Psoas muscle (tissue), 8 donors: ENCODE measurements around the gene KATNB1. TPM values are rescaled to one million over a fixed set of nuclear protein-coding genes. Genes with fewer than 3 reads are reported as not detected.

Source experiments
- ATAC-seq, 4 donors: fragments of 200-7000 bp; cut with Tn5 transposase; one replicate each; pipeline ENCODE4 v1.9.1; 2020; ENCODE audit warnings: moderate library complexity in 3 of 4, mild to moderate bottlenecking in 2 of 4
- DNase-seq, 2 donors: peaks; one replicate each; pipeline ENCODE4 v3.0.0-alpha.2; 2020
- H3K27ac ChIP-seq: fragments of 200-600 bp; one replicate; pipeline ENCODE4 v1.8.0; 2022
- H3K27me3 ChIP-seq, 3 donors: fragments of 200-600 bp in 1 of 3; one replicate each; pipeline versions ENCODE4 v1.6.1 to v1.8.0; 2013 to 2022; ENCODE audit warnings: low read length in 2 of 3, mild to moderate bottlenecking in 2 of 3, moderate library complexity in 1 of 3; ENCODE audit not compliant: insufficient read depth in 3 of 3
- H3K36me3 ChIP-seq, 2 donors: fragments of 200-600 bp in 1 of 2; one replicate each; pipeline versions ENCODE4 v1.6.1 to v1.8.0; 2013 to 2022; ENCODE audit warnings: low read depth in 1 of 2, mild to moderate bottlenecking in 1 of 2, moderate library complexity in 1 of 2; ENCODE audit not compliant: insufficient read depth in 1 of 2
- H3K4me1 ChIP-seq: fragments of 200-600 bp; one replicate; pipeline ENCODE4 v1.8.0; 2022
- H3K4me3 ChIP-seq: fragments of 200-600 bp; one replicate; pipeline ENCODE4 v1.8.0; 2022; ENCODE audit warnings: mild to moderate bottlenecking
- H3K9me3 ChIP-seq: fragments of 200-600 bp; one replicate; pipeline ENCODE4 v1.8.0; 2022
- CTCF ChIP-seq: fragments of 200-600 bp; IDR thresholded peaks from one replicate; pipeline ENCODE4 v1.8.0; 2022; ENCODE audit warnings: antibody characterized with exemption
- WGBS, 3 donors: extraction: QIAGEN DNeasy Blood & Tissue Kit; methylation state at CpG; one replicate each; pipeline versions ENCODE4 v1.1.6 to v1.1.7; 2013; 5-methylcytosine and 5-hydroxymethylcytosine counted together
- intact Hi-C, 2 donors: fragments of 100-400 bp; cut with DNase I; formaldehyde crosslinking; loops; one replicate each; pipeline versions ENCODE4 v1.11.0 to v1.14.2; 2022
- polyA plus RNA-seq, 3 donors: library from polyadenylated mRNA; stranded (reverse); fragments of 200-250 nt; gene quantifications; one replicate each; pipeline ENCODE4 v1.2.3, GENCODE V29; 2013
- total RNA-seq, 4 donors: library from RNA; stranded (reverse); fragmentation: NEBNext Ultra II Directional in 2 of 4; extraction: Animal tissue kit (Norgen Biotek cat#: 25700) in 2 of 4; gene quantifications; one replicate each; pipeline versions ENCODE4 v1.2.1 to v1.2.4, GENCODE V29; 2021 to 2023
- donor health status: healthy with polysubstance abuse.
- donor health status: DM: no; HTN: no; CAD: no; lungs with moderate emphysema.
- donor health status: Bipolar disorder and iron deficiency.
- donor health status: healthy.
- donor health status: DM: yes; HTN: yes; CAD: no.
- donor health status: DM: no; HTN: no; CAD: no.
- donor health status: DM: no; HTN: no; CAD: no.
- donor health status: DM: yes; HTN: yes; CAD: no.

Gene KATNB1
- total and polyA plus RNA-seq, 7 donors, result 6.3 to 15.6 (median 9.2) TPM

DNA sequence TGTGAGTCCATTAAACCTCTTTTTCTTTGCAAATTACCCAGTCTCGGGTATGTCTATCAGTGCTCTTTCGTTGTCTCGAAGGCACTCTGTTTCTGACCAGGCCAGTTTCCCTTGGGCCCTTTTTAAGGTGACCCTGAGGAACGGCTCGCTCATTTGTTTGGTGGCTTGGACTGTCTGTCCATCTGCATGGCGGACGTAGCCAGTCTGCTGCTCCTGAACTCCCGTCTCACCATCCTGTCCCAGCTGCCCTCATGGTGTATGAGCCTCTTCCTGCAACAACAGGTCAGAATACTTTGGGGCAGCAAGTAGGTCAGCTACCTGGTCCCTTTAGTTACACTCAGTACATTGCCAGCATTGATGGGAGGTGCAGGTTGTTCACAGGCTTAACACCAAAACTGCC, 22.0 kb upstream of the KATNB1 start:
- H3K27me3 ChIP-seq, result peaks cover 0 to 4% (median 0%) of the 10 kb centered on the region in 3 donors
- H3K4me1 ChIP-seq, result no peaks in the 10 kb centered on the region
- H3K27ac ChIP-seq, result no peak overlapping the region
- H3K36me3 ChIP-seq, result no peaks in the 10 kb centered on the region
- WGBS, 3 donors, result 75 to 92% (median 89%) methylated on average over 8 of the region's 8 CpGs
- no peak for TF ChIP-seq CTCF
- ATAC-seq (no peak), DNase-seq (no peak)
- intact Hi-C loops, result no loop called here
- no peak overlapping the region for H3K4me3 ChIP-seq
- H3K9me3 ChIP-seq, result no peaks in the 10 kb centered on the region

GRCh38 chr16:57714047-57714446, 21.5 kb upstream of the KATNB1 start:
- Histone ChIP-seq H3K27ac (no peak overlapping the region), H3K4me1 (no peaks in the 10 kb centered on the region), H3K4me3 (no peak overlapping the region), H3K36me3 (no peaks in the 10 kb centered on the region), H3K9me3 (no peaks in the 10 kb centered on the region), H3K27me3 (peaks cover 0 to 4% (median 0%) of the 10 kb centered on the region in 3 donors)
- no peak for TF ChIP-seq CTCF
- no peak for ATAC-seq
- DNase-seq, result no peak
- WGBS, 3 donors, result 83 to 91% (median 90%) methylated on average over 6 of the region's 6 CpGs
- intact Hi-C loops, result no loop called here

DNA sequence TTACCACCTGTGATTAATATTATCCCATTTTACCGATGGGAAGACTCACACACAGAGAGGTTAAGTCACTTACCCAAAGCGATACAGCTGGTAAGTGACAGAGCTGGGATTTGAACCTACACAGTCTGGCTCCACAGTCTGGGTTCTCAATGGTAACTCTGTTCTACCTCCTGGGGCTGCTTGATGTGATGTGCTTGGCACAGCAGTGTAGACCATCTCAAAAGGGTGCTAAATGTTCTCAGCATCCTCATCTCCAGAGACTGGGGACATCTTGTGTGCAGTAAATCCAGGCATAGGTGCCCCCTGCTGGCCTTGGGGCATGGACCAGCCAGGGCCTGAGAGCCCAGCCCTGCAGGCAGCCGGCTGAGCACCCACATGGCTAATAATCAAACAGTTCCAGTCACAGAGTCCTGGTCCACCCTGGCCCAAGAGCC, 15.4 kb upstream of the KATNB1 start:
- peak; percentile 36 for TF ChIP-seq CTCF
- ATAC-seq (peak in 2 of 4 donors; percentile 46 to 48), DNase-seq (no peak)
- intact Hi-C loops, result loop anchor here in 1 of 2 donors (5.0 kb wide), 1 partner anchor 128 kb away; no protein-coding TSS in a partner anchor
- Histone ChIP-seq H3K4me1 (no peaks in the 10 kb centered on the region), H3K4me3 (no peak overlapping the region), H3K27me3 (no peaks in the 10 kb centered on the region), H3K27ac (no peak overlapping the region), H3K36me3 (no peaks in the 10 kb centered on the region), H3K9me3 (no peaks in the 10 kb centered on the region)
- 64 to 73% (median 72%) methylated on average over 3 of the region's 3 CpGs for WGBS, 3 donors

GRCh38 chr16:57721356-57722209, 14.0 kb upstream of the KATNB1 start:
- DNase-seq (no peak), ATAC-seq (no peak)
- Histone ChIP-seq H3K27ac (no peak overlapping the region), H3K36me3 (no peaks in the 10 kb centered on the region), H3K9me3 (no peaks in the 10 kb centered on the region), H3K4me3 (no peak overlapping the region), H3K4me1 (no peaks in the 10 kb centered on the region), H3K27me3 (no peaks in the 10 kb centered on the region)
- WGBS, 3 donors, result 75 to 76% (median 76%) methylated on average over 16 to 17 of the region's 17 CpGs
- intact Hi-C loops, result loop anchor here in 1 of 2 donors (5.0 kb wide), 1 partner anchor 129 kb away; no protein-coding TSS in a partner anchor
- no peak for TF ChIP-seq CTCF
